Liver (tissue), 9 donors: Measurements from ENCODE around the gene KLHL24. TPM values are rescaled to one million over a fixed set of nuclear protein-coding genes. Genes with fewer than 3 reads are reported as not detected.
"Not testable (repeated sequence)": the region's sequence is repeated elsewhere in the genome, so short reads cannot be mapped to it uniquely, and the experiment has no call there.

Experiments
- DNase-seq: peaks from one replicate; pipeline ENCODE4 v3.0.0-alpha.2; 2017; ENCODE audit warnings: low spot score
- H3K27ac ChIP-seq, 2 donors: one replicate each; pipeline ENCODE4 v1.7.0; 2013; ENCODE audit warnings: inconsistent platforms in 2 of 2, low read length in 2 of 2, control low read depth in 1 of 2, low read depth in 1 of 2, mild to moderate bottlenecking in 1 of 2
- H3K27me3 ChIP-seq, 4 donors: one replicate each; pipeline versions ENCODE4 v1.6.1 to v1.7.0; 2013; ENCODE audit warnings: low read length in 3 of 4, inconsistent platforms in 1 of 4, mild to moderate bottlenecking in 1 of 4, moderate library complexity in 1 of 4; ENCODE audit not compliant: control insufficient read depth in 4 of 4, insufficient read depth in 4 of 4
- H3K36me3 ChIP-seq, 4 donors: one replicate each; pipeline versions ENCODE4 v1.6.1 to v1.7.0; 2013; ENCODE audit warnings: low read length in 3 of 4, mild to moderate bottlenecking in 3 of 4, low read depth in 1 of 4, moderate library complexity in 1 of 4; ENCODE audit not compliant: control insufficient read depth in 4 of 4, insufficient read depth in 3 of 4
- H3K4me1 ChIP-seq, 4 donors: one replicate each; pipeline versions ENCODE4 v1.6.1 to v1.7.0; 2013; ENCODE audit warnings: low read length in 3 of 4, mild to moderate bottlenecking in 3 of 4, moderate library complexity in 1 of 4; ENCODE audit not compliant: control insufficient read depth in 4 of 4, insufficient read depth in 4 of 4
- H3K4me3 ChIP-seq, 3 donors: one replicate each; pipeline versions ENCODE4 v1.6.1 to v1.7.0; 2013; ENCODE audit warnings: low read length in 3 of 3, control low read depth in 1 of 3, low read depth in 1 of 3, mild to moderate bottlenecking in 1 of 3
- H3K9ac ChIP-seq, 2 donors: one replicate each; pipeline ENCODE4 v1.7.0; 2013; ENCODE audit warnings: low read length in 2 of 2, mild to moderate bottlenecking in 2 of 2, moderate library complexity in 2 of 2, control low read depth in 1 of 2, low read depth in 1 of 2
- H3K9me3 ChIP-seq, 4 donors: one replicate each; pipeline versions ENCODE4 v1.6.1 to v1.7.0; 2013; ENCODE audit warnings: low read length in 3 of 4; ENCODE audit not compliant: control insufficient read depth in 4 of 4
- EGR1 ChIP-seq, 2 donors: IDR thresholded peaks; 2 replicates each; pipeline ENCODE4 v1.6.1; 2016 to 2018; ENCODE audit warnings: antibody characterized with exemption in 2 of 2, low read depth in 2 of 2
- FOXA1 ChIP-seq: IDR thresholded peaks from 2 replicates; pipeline ENCODE4 v1.6.1; 2016; ENCODE audit warnings: antibody characterized with exemption
- GABPA ChIP-seq, 2 donors: IDR thresholded peaks in 1 of 2; conservative IDR thresholded peaks in 1 of 2; 2 replicates each; pipeline ENCODE4 v1.6.1; 2016; ENCODE audit warnings: antibody characterized with exemption in 2 of 2, mild to moderate bottlenecking in 1 of 2, moderate library complexity in 1 of 2
- HNF4A ChIP-seq, 2 donors: conservative IDR thresholded peaks; 2 replicates each; pipeline ENCODE4 v1.6.1; 2016; ENCODE audit warnings: antibody characterized with exemption in 2 of 2, mild to moderate bottlenecking in 2 of 2
- HNF4G ChIP-seq: IDR thresholded peaks from 2 replicates; pipeline ENCODE4 v1.6.1; 2016; ENCODE audit warnings: antibody characterized with exemption
- JUND ChIP-seq, 2 donors: IDR thresholded peaks; 2 replicates each; pipeline ENCODE4 v1.6.1; 2016; ENCODE audit warnings: antibody characterized with exemption in 2 of 2
- NR2F2 ChIP-seq: IDR thresholded peaks from 2 replicates; pipeline ENCODE4 v1.6.1; 2016; ENCODE audit warnings: antibody characterized with exemption
- RAD21 ChIP-seq, 2 donors: IDR thresholded peaks; 2 replicates each; pipeline ENCODE4 v1.6.1; 2016; ENCODE audit warnings: antibody characterized with exemption in 2 of 2, mild to moderate bottlenecking in 2 of 2
- RXRA ChIP-seq, 2 donors: IDR thresholded peaks; 2 replicates each; pipeline ENCODE4 v1.6.1; 2017 to 2018; ENCODE audit warnings: antibody characterized with exemption in 2 of 2, mild to moderate bottlenecking in 1 of 2
- SP1 ChIP-seq: IDR thresholded peaks from 2 replicates; pipeline ENCODE4 v1.6.1; 2018; ENCODE audit warnings: antibody characterized with exemption, mild to moderate bottlenecking
- TAF1 ChIP-seq: conservative IDR thresholded peaks from 2 replicates; pipeline ENCODE4 v1.6.1; 2016; ENCODE audit warnings: antibody characterized with exemption, mild to moderate bottlenecking
- WGBS: extraction: QIAGEN DNeasy Blood & Tissue Kit; methylation state at CpG from one replicate; pipeline ENCODE4 v1.1.7; 2013; 5-methylcytosine and 5-hydroxymethylcytosine counted together
- polyA plus RNA-seq, 2 donors: library from polyadenylated mRNA; stranded (reverse) in 1 of 2; unstranded in 1 of 2; fragments of 200-250 nt in 1 of 2; fragments of >200 nt in 1 of 2; fragmentation: Nextera tagmentation in 1 of 2; extraction: Ambion mirVana in 1 of 2; gene quantifications; one replicate each; pipeline versions ENCODE4 v1.2.1 to v1.2.3, GENCODE V29; 2013 to 2015
- total RNA-seq, 2 donors: library from RNA; depleted of rRNA; stranded (reverse); fragments of >200 nt; gene quantifications; one replicate each; pipeline ENCODE4 v1.2.3, GENCODE V29; 2014
- TF ChIP-seq, protein P1 (sequence below): IDR thresholded peaks from 2 replicates; pipeline ENCODE4 v1.6.1; 2016; ENCODE audit warnings: antibody characterized with exemption
- TF ChIP-seq, protein P2 (sequence below): IDR thresholded peaks from 2 replicates; pipeline ENCODE4 v1.6.1; 2016; ENCODE audit warnings: antibody characterized with exemption
- TF ChIP-seq, protein P3 (sequence below): IDR thresholded peaks from 2 replicates; pipeline ENCODE4 v1.6.1; 2016; ENCODE audit warnings: antibody characterized with exemption, mild to moderate bottlenecking
- TF ChIP-seq, protein P4 (sequence below): IDR thresholded peaks from 2 replicates; pipeline ENCODE4 v1.6.1; 2016; ENCODE audit warnings: antibody characterized with exemption
- donor health status: healthy.
- donor health status: healthy.
- donor health status: healthy.
- donor health status: healthy.
- donor health status: healthy.

Gene KLHL24
- total and polyA plus RNA-seq, 4 donors: 6.4 to 81.8 (median 18.4) TPM

DNA sequence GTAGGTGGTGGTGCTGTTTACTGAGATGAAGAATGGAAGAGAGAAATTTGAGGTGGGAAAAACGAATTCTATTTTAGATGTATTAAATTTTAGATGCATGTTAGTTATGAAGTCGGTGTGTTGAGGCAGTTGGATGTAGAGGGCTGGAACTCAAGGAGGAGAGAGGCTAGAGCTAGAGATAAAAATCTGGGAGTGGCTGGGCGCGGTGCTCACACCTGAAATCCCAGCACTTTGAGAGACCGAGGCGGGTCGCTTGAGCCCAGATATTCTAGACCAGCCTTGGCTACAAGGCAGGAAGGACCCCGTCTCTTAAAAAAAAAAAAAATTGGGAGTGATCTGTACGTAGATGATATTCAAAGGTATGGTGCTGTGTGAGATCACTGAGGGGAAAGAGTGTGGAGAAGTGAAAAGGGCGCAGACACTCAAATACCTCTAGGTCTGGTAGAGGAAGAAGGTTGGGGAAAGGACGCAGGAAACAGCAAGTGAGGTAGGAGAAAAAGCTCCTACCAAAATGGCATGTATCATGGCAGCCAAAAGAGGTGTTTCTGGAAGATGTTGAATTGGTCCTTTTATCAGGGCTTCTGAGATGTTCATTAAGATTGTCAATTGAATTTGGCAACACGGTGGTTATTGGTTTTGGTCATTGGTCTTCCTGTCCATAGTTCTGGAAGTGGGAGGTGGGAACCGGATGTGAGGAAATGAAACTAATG is 64.0 kb downstream of the KLHL24 start (continued):
- TF ChIP-seq, protein P1, sequence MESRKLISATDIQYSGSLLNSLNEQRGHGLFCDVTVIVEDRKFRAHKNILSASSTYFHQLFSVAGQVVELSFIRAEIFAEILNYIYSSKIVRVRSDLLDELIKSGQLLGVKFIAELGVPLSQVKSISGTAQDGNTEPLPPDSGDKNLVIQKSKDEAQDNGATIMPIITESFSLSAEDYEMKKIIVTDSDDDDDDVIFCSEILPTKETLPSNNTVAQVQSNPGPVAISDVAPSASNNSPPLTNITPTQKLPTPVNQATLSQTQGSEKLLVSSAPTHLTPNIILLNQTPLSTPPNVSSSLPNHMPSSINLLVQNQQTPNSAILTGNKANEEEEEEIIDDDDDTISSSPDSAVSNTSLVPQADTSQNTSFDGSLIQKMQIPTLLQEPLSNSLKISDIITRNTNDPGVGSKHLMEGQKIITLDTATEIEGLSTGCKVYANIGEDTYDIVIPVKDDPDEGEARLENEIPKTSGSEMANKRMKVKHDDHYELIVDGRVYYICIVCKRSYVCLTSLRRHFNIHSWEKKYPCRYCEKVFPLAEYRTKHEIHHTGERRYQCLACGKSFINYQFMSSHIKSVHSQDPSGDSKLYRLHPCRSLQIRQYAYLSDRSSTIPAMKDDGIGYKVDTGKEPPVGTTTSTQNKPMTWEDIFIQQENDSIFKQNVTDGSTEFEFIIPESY: no peak

DNA sequence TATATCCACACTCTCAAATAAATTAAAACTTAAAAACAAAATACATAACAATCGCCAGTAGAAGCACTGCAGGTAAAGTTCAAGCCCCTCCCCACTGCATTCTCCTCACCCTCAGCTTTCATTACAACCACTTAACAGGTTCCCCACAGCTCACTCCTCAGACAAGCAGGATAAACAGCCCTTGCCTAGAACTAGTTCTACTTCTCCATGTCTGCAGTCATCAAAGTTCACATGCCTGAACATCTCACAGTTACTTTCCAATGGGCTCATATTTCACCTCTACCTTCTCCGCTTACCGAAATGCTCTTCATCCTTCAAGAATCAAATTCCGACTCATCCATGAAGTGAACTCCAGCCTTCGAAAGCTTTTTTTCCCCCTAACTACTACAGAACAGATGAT is 66.3 kb downstream of the KLHL24 start:
- TF ChIP-seq SP1 (no peak), TAF1 (no peak), RXRA (IDR thresholded peaks at IDR 0.05) (no peak), RAD21 (IDR thresholded peaks at IDR 0.05) (no peak), HNF4G (no peak), GABPA (IDR thresholded peaks at IDR 0.05 in 1 of 2, conservative IDR thresholded peaks at IDR 0.05 in 1 of 2) (no peak), EGR1 (IDR thresholded peaks at IDR 0.05; ENCODE audit: low read depth in 2 of 2) (no peak), HNF4A (conservative IDR thresholded peaks at IDR 0.05) (no peak)
- TF ChIP-seq, protein P2, sequence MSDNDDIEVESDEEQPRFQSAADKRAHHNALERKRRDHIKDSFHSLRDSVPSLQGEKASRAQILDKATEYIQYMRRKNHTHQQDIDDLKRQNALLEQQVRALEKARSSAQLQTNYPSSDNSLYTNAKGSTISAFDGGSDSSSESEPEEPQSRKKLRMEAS: no peak
- 98% methylated on average over 5 of the region's 5 CpGs for WGBS
- no peaks in the 10 kb centered on the region for H3K9me3 ChIP-seq
- H3K4me3 ChIP-seq: no peak overlapping the region
- no peak for DNase-seq
- H3K27ac ChIP-seq: no peak overlapping the region
- peaks cover 0 to 4% (median 3%) of the 10 kb centered on the region in 4 donors for H3K4me1 ChIP-seq
- no peak overlapping the region for H3K9ac ChIP-seq
- no peaks in the 10 kb centered on the region for H3K27me3 ChIP-seq
- H3K36me3 ChIP-seq: no peaks in the 10 kb centered on the region

DNA sequence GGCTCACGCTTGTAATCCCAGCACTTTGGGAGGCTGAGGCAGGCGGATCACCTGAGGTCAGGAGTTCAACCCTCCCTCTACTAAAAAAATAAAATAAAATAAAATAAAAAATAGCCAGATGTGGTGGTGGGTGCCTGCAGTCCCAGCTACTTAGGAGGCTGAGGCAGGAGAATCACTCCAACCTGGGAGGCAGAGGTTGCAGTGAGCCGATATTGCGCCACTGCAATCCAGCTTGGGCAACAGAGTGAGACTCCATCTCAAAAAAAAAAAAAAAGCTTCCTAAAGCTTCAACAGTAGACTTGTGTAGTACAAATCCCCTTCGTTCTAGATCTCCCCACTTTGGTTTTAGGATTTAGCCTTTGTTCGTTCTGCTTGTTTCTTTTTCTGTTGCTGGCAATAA is 68.5 kb downstream of the KLHL24 start:
- DNase-seq, H3K36me3 ChIP-seq, H3K4me1 ChIP-seq, H3K9me3 ChIP-seq, H3K4me3 ChIP-seq, H3K27ac ChIP-seq, H3K9ac ChIP-seq, H3K27me3 ChIP-seq: not testable (repeated sequence)
- WGBS: 95% methylated on average over 6 of the region's 6 CpGs

DNA sequence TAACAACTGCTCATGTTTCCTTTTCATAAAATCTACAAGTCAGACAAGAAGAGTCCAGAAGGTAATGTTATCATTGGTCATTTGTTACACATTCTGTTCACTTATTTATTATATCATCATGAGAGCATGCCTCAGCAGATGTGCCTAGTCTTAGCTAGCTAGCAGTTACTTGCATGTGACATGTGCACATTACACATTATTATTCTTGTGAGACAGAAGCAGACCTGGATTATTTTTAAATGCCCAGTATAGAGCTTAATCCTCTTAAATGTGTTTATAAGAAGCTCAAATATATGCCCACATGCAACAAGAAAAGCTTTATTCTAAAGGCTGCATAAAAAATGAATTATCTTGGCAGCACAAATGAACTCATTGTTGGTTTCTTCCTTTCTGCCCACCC is 74.8 kb downstream of the KLHL24 start:
- H3K9me3 ChIP-seq: no peaks in the 10 kb centered on the region
- no peaks in the 10 kb centered on the region for H3K4me1 ChIP-seq
- no peaks in the 10 kb centered on the region for H3K36me3 ChIP-seq
- H3K9ac ChIP-seq: no peak overlapping the region
- no peaks in the 10 kb centered on the region for H3K27me3 ChIP-seq
- TF ChIP-seq GABPA (IDR thresholded peaks at IDR 0.05 in 1 of 2, conservative IDR thresholded peaks at IDR 0.05 in 1 of 2): no peak
- TF ChIP-seq RAD21 (IDR thresholded peaks at IDR 0.05): no peak
- no peak for TF ChIP-seq NR2F2
- TF ChIP-seq FOXA1: no peak
- TF ChIP-seq HNF4A (conservative IDR thresholded peaks at IDR 0.05): no peak
- TF ChIP-seq SP1: no peak
- no peak for TF ChIP-seq EGR1 (IDR thresholded peaks at IDR 0.05; ENCODE audit: low read depth in 2 of 2)
- TF ChIP-seq, protein P3, sequence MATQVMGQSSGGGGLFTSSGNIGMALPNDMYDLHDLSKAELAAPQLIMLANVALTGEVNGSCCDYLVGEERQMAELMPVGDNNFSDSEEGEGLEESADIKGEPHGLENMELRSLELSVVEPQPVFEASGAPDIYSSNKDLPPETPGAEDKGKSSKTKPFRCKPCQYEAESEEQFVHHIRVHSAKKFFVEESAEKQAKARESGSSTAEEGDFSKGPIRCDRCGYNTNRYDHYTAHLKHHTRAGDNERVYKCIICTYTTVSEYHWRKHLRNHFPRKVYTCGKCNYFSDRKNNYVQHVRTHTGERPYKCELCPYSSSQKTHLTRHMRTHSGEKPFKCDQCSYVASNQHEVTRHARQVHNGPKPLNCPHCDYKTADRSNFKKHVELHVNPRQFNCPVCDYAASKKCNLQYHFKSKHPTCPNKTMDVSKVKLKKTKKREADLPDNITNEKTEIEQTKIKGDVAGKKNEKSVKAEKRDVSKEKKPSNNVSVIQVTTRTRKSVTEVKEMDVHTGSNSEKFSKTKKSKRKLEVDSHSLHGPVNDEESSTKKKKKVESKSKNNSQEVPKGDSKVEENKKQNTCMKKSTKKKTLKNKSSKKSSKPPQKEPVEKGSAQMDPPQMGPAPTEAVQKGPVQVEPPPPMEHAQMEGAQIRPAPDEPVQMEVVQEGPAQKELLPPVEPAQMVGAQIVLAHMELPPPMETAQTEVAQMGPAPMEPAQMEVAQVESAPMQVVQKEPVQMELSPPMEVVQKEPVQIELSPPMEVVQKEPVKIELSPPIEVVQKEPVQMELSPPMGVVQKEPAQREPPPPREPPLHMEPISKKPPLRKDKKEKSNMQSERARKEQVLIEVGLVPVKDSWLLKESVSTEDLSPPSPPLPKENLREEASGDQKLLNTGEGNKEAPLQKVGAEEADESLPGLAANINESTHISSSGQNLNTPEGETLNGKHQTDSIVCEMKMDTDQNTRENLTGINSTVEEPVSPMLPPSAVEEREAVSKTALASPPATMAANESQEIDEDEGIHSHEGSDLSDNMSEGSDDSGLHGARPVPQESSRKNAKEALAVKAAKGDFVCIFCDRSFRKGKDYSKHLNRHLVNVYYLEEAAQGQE: no peak
- TF ChIP-seq, protein P4, sequence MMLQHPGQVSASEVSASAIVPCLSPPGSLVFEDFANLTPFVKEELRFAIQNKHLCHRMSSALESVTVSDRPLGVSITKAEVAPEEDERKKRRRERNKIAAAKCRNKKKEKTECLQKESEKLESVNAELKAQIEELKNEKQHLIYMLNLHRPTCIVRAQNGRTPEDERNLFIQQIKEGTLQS: no peak
- TF ChIP-seq HNF4G: no peak
- no peak for TF ChIP-seq JUND (IDR thresholded peaks at IDR 0.05)
- TF ChIP-seq, protein P2: no peak
- no peak for DNase-seq
- no peak overlapping the region for H3K4me3 ChIP-seq
- no peak overlapping the region for H3K27ac ChIP-seq
